ENCODE results near the gene RNF208. TPM values are rescaled to one million over a fixed set of nuclear protein-coding genes. Genes with fewer than 3 reads are reported as not detected.

RNF208 gene
- total and polyA plus RNA-seq, 9 of the 15 experiments (the other 6 are each of a cell fraction or from before 2014, with no cell fraction given): 0.15 to 6.9 (median 0.50) TPM; not detected in 2

DNA sequence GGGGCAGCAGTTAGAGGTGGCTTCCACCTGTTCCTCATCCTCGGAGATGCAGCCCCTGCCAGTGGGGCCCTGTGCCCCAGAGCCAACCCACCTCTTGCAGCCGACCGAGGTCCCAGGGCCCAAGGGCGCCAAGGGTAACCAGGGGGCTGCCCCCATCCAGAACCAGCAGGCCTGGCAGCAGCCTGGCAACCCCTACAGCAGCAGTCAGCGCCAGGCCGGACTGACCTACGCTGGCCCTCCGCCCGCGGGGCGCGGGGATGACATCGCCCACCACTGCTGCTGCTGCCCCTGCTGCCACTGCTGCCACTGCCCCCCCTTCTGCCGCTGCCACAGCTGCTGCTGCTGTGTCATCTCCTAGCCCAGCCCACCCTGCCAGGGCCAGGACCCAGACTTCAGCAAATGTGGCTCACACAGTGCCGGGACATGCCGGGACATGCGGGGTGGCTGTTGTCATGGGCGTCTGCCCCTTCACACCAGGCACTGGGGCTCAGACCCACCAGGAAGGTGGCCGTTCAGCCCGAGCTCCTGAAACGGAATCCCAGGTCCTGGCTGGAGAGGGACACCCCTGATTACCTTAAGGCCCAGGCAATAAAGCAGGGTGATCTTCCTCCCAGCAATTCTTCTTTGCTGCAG, 3.8 kb upstream of the RNF208 start:
- H3K9me3 ChIP-seq (replicated peaks; ENCODE audit: control insufficient read depth, insufficient read depth, low read depth, low read length): no peaks in the 10 kb centered on the region
- CTCF ChIA-PET (ENCODE audit: low intra/inter-chr PET ratio): interaction anchor here (0.6 kb wide), 1 partner anchor 48 kb away, joined by 3 read pairs; no protein-coding TSS in a partner anchor

More for the DNA sequence above, 3.8 kb upstream of the RNF208 start:
- intact Hi-C loops (cut with micrococcal nuclease): loop anchor here (2.0 kb wide), 2 partner anchors 107 to 175 kb away; no protein-coding TSS in a partner anchor
- H3K4me1 ChIP-seq (replicated peaks in 1 of 2; ENCODE audit: control insufficient read depth in 2 of 2, insufficient read depth in 2 of 2, low read length in 2 of 2): peaks cover 21 to 95% of the 10 kb centered on the region in 2 experiments
- no peaks in the 10 kb centered on the region for H3K79me2 ChIP-seq (ENCODE audit: control insufficient read depth, insufficient read depth, low read length)
- in situ Hi-C loops (cut with MboI): loop anchor here (5.0 to 25.0 kb wide), 3 partner anchors 39 to 439 kb away; partner anchors contain the start of genes ANAPC2, CCDC183, SSNA1 and TMEM141
- no peak overlapping the region for H3K27ac ChIP-seq (ENCODE audit: extremely low read depth, low read depth, low read length)
- H3K9ac ChIP-seq (ENCODE audit: insufficient read depth in 1 of 2, low read depth in 2 of 2, low read length in 2 of 2): peak overlapping the region in 1 of 2 experiments; percentile 81; a peak in 2 of 4 replicates
- no peaks in the 10 kb centered on the region for H3K36me3 ChIP-seq (ENCODE audit: control insufficient read depth, insufficient read depth, low read length)
- no peak for TF ChIP-seq ELF2 (CRISPR knock-in tag; IDR thresholded peaks at IDR 0.05)
- TF ChIP-seq RBFOX2 (IDR thresholded peaks at IDR 0.05; ENCODE audit: low read depth, low read length): 0 out of 2 replicates have a peak, but pooled peaks have one; percentile 23
- no peak for TF ChIP-seq GATA2 (CRISPR knock-in tag; IDR thresholded peaks at IDR 0.05)
- peak; percentile 49; the same call in 1 of the 2 replicates for TF ChIP-seq POLR2G (IDR thresholded peaks at IDR 0.05; ENCODE audit: low read depth, low read length)
- TF ChIP-seq OTX1 (CRISPR knock-in tag; IDR thresholded peaks at IDR 0.05): 0 out of 2 replicates have a peak, but pooled peaks have one; percentile 44
- peak; percentile 73; the same call in 1 of the 2 replicates for TF ChIP-seq HNRNPL (IDR thresholded peaks at IDR 0.05; ENCODE audit: low read depth, low read length)
- H3K27me3 ChIP-seq (ENCODE audit: control insufficient read depth in 2 of 2, insufficient read depth in 2 of 2, low read length in 2 of 2): no peaks in the 10 kb centered on the region
- DNase-seq (ENCODE audit: extremely low read depth in 1 of 4, low spot score in 3 of 4): no peak
- no peak overlapping the region for H2AFZ ChIP-seq (ENCODE audit: low read depth, low read length)
- WGBS (ENCODE audit: insufficient coverage, low coverage, missing lambda C conversion rate): 62% methylated on average over 20 of the region's 21 CpGs
- no peak for FAIRE-seq
- POLR2A ChIA-PET: interaction anchor here (0.5 to 1.4 kb wide), 3 partner anchors 15 to 690 kb away, joined by 3 to 5 read pairs (median 4); partner anchors contain the start of gene TUBB4B
- no peak overlapping the region for H3K4me3 ChIP-seq
- H3K4me2 ChIP-seq (ENCODE audit: insufficient read depth, low read length): no peak overlapping the region
- H4K20me1 ChIP-seq (replicated peaks; ENCODE audit: control insufficient read depth, insufficient read depth, low read length): no peaks in the 10 kb centered on the region
- no peaks in the 10 kb centered on the region for H3K9me1 ChIP-seq (ENCODE audit: control insufficient read depth, insufficient read depth, low read length)
- no peak for ATAC-seq
- no TSS peak for BruUV-seq (replicated peaks)

Measured in K562 (cell line).